Keratinocyte (primary cell): ENCODE measurements around the gene C9orf43.

Experiments used
- EZH2 ChIP-seq: IDR thresholded peaks from one replicate; pipeline ENCODE4 v1.6.1; 2012; ENCODE audit warnings: inconsistent platforms, mild to moderate bottlenecking, low read length, moderate library complexity
- TF ChIP-seq, protein P1 (sequence below), 3 experiments: IDR thresholded peaks in 1 of 3; conservative IDR thresholded peaks in 1 of 3; optimal IDR thresholded peaks in 1 of 3; 2 replicates in 2 of 3; 3 replicates in 1 of 3; pipeline versions ENCODE3 to v1.5.1; 2011; ENCODE audit warnings: low read length in 3 of 3, mild to moderate bottlenecking in 3 of 3, moderate library complexity in 2 of 3, control low read depth in 1 of 3, inconsistent platforms in 1 of 3; ENCODE audit not compliant: insufficient read depth in 2 of 3; ENCODE audit errors: extremely low read depth in 1 of 3

DNA sequence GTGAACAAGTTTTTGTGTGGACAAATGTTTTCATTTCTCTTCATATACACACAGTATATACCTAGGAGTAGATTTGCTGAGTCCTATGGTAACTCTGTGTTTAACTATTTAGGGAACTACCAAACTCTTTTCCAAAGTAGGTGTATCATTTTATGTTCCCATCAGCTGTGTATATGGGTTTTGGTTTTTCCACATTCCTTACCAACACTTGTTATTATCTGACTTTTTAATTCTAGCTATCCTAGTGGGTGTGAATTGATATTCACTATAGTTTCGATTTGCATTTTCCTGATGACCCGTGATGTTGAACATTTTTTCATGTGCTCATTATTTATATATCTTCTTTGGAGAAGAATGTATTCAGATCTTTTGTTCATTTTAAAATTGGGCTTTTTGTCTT is 56.6 kb downstream of the C9orf43 start:
- TF ChIP-seq, protein P1, sequence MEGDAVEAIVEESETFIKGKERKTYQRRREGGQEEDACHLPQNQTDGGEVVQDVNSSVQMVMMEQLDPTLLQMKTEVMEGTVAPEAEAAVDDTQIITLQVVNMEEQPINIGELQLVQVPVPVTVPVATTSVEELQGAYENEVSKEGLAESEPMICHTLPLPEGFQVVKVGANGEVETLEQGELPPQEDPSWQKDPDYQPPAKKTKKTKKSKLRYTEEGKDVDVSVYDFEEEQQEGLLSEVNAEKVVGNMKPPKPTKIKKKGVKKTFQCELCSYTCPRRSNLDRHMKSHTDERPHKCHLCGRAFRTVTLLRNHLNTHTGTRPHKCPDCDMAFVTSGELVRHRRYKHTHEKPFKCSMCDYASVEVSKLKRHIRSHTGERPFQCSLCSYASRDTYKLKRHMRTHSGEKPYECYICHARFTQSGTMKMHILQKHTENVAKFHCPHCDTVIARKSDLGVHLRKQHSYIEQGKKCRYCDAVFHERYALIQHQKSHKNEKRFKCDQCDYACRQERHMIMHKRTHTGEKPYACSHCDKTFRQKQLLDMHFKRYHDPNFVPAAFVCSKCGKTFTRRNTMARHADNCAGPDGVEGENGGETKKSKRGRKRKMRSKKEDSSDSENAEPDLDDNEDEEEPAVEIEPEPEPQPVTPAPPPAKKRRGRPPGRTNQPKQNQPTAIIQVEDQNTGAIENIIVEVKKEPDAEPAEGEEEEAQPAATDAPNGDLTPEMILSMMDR (optimal IDR thresholded peaks at IDR 0.05 in 1 of 3, IDR thresholded peaks at IDR 0.05 in 1 of 3, conservative IDR thresholded peaks at IDR 0.05 in 1 of 3; ENCODE audit: extremely low read depth in 1 of 3, insufficient read depth in 2 of 3, low read length in 3 of 3): no peak
- TF ChIP-seq EZH2: no peak
